Keratinocyte (primary cell): ENCODE measurements around the gene ITGA7. TPM values are rescaled to one million over a fixed set of nuclear protein-coding genes. Genes with fewer than 3 reads are reported as not detected.

ENCODE experiments used
- DNase-seq: peaks from one replicate; pipeline ENCODE4 v3.0.0-alpha.2; 2011; ENCODE audit warnings: low read depth, missing footprints, low spot score
- FAIRE-seq: peaks from 2 replicates; lab custom pipeline; 2011; peaks lifted over from hg19 to GRCh38; lab: Jason Lieb, UNC
- H2AFZ ChIP-seq: 2 replicates; pipeline ENCODE4 v1.6.0; 2012; ENCODE audit warnings: low read length, control low read depth, inconsistent platforms; ENCODE audit not compliant: control insufficient read depth
- H3K27ac ChIP-seq: 2 replicates; pipeline ENCODE4 v1.5.1; 2011; ENCODE audit warnings: low read length; ENCODE audit not compliant: control insufficient read depth, insufficient read depth
- H3K27me3 ChIP-seq: 3 replicates; pipeline ENCODE4 v1.6.0; 2011; ENCODE audit warnings: low read length; ENCODE audit not compliant: control insufficient read depth, insufficient read depth; ENCODE audit errors: extremely low read depth
- H3K36me3 ChIP-seq, 2 experiments: 2 replicates in 1 of 2; 3 replicates in 1 of 2; pipeline ENCODE4 v1.5.1; 2011; ENCODE audit warnings: low read length in 2 of 2, mild to moderate bottlenecking in 1 of 2; ENCODE audit not compliant: control insufficient read depth in 2 of 2, insufficient read depth in 2 of 2; ENCODE audit errors: extremely low read depth in 1 of 2
- H3K4me1 ChIP-seq: 3 replicates; pipeline ENCODE4 v1.5.1; 2011; ENCODE audit warnings: low read length; ENCODE audit not compliant: control insufficient read depth, insufficient read depth; ENCODE audit errors: extremely low read depth
- H3K4me2 ChIP-seq: 3 replicates; pipeline ENCODE4 v1.6.0; 2011; ENCODE audit warnings: low read depth, low read length; ENCODE audit not compliant: control insufficient read depth, insufficient read depth; ENCODE audit errors: extremely low read depth
- H3K4me3 ChIP-seq, 3 experiments: fragments of 200-600 bp in 1 of 3; sonication (generic) in 1 of 3; 2 replicates in 2 of 3; 3 replicates in 1 of 3; pipeline ENCODE4 v1.5.1; 2011 to 2016; ENCODE audit warnings: low read length in 3 of 3, mild to moderate bottlenecking in 3 of 3, control low read depth in 2 of 3, inconsistent platforms in 1 of 3, low read depth in 1 of 3, mixed read lengths in 1 of 3, mixed run types in 1 of 3, moderate library complexity in 1 of 3; ENCODE audit not compliant: control insufficient read depth in 2 of 3, insufficient read depth in 2 of 3; ENCODE audit errors: extremely low read depth in 1 of 3
- H3K79me2 ChIP-seq: 2 replicates; pipeline ENCODE4 v1.6.0; 2012; ENCODE audit warnings: low read length; ENCODE audit not compliant: control insufficient read depth, insufficient read depth
- H3K9ac ChIP-seq: 3 replicates; pipeline ENCODE4 v1.6.0; 2011; ENCODE audit warnings: low read length; ENCODE audit not compliant: control insufficient read depth, insufficient read depth; ENCODE audit errors: extremely low read depth
- H3K9me1 ChIP-seq: 3 replicates; pipeline ENCODE4 v1.6.0; 2011; ENCODE audit warnings: low read length; ENCODE audit not compliant: control insufficient read depth, insufficient read depth; ENCODE audit errors: extremely low read depth
- H3K9me3 ChIP-seq: 2 replicates; pipeline ENCODE4 v1.5.1; 2012; ENCODE audit warnings: low read depth, low read length; ENCODE audit not compliant: control insufficient read depth
- H4K20me1 ChIP-seq: 3 replicates; pipeline ENCODE4 v1.6.0; 2011; ENCODE audit warnings: low read length; ENCODE audit not compliant: control insufficient read depth, insufficient read depth; ENCODE audit errors: extremely low read depth
- CTCF ChIP-seq, 3 experiments: IDR thresholded peaks in 1 of 3; conservative IDR thresholded peaks in 1 of 3; optimal IDR thresholded peaks in 1 of 3; 2 replicates in 2 of 3; 3 replicates in 1 of 3; pipeline versions ENCODE3 to v1.5.1; 2011; ENCODE audit warnings: low read length in 3 of 3, mild to moderate bottlenecking in 3 of 3, moderate library complexity in 2 of 3, control low read depth in 1 of 3, inconsistent platforms in 1 of 3; ENCODE audit not compliant: insufficient read depth in 2 of 3; ENCODE audit errors: extremely low read depth in 1 of 3
- EZH2 ChIP-seq: IDR thresholded peaks from one replicate; pipeline ENCODE4 v1.6.1; 2012; ENCODE audit warnings: inconsistent platforms, mild to moderate bottlenecking, low read length, moderate library complexity
- dilution Hi-C: fragments of 300-500 bp; cut with MboI; formaldehyde crosslinking; loops from one replicate; pipeline ENCODE4 v1.7.0; 2020; ENCODE audit warnings: low sequenced_read_pairs; ENCODE audit not compliant: extremely low pct_ligation_motif_present
- polyA plus RNA-seq, 5 experiments: library from polyadenylated mRNA; depleted of rRNA in 3 of 5; stranded (reverse) in 3 of 5; stranded (forward) in 1 of 5; unstranded in 1 of 5; fragments of >200 nt; gene quantifications; 1 replicate in 1 of 5; 2 replicates in 3 of 5; 3 replicates in 1 of 5; pipeline versions ENCODE4 v1.2.1 to v1.2.3, GENCODE V29; 2011 to 2012; ENCODE audit warnings: missing spikeins in 2 of 5, low read depth in 1 of 5, low replicate concordance in 1 of 5

Gene ITGA7
- polyA plus RNA-seq, 1 donor (not counting 4 experiments of a cell fraction or from before 2014, with no cell fraction given): 0.04 TPM

- FAIRE-seq: no peak
- no peak overlapping the region for H3K4me3 ChIP-seq
- H4K20me1 ChIP-seq: no peaks in the 10 kb centered on the region
- no peak overlapping the region for H3K9ac ChIP-seq
- peaks cover 22% of the 10 kb centered on the region for H3K79me2 ChIP-seq
- no peaks in the 10 kb centered on the region for H3K27me3 ChIP-seq
- TF ChIP-seq CTCF (optimal IDR thresholded peaks at IDR 0.05 in 1 of 3, IDR thresholded peaks at IDR 0.05 in 1 of 3, conservative IDR thresholded peaks at IDR 0.05 in 1 of 3; ENCODE audit: extremely low read depth in 1 of 3, insufficient read depth in 2 of 3, low read length in 3 of 3): no peak
- TF ChIP-seq EZH2: no peak
- dilution Hi-C loops: no loop called here
- peaks cover 20 to 24% of the 10 kb centered on the region in 2 experiments for H3K36me3 ChIP-seq
- no peak overlapping the region for H2AFZ ChIP-seq
- H3K9me1 ChIP-seq: no peaks in the 10 kb centered on the region
- H3K27ac ChIP-seq: no peak overlapping the region
- no peaks in the 10 kb centered on the region for H3K9me3 ChIP-seq
- H3K4me2 ChIP-seq: no peak overlapping the region
- H3K4me1 ChIP-seq: peaks cover 40% of the 10 kb centered on the region
- DNase-seq: no peak
Observed at GRCh38 chr12:55725556-55725955, 17.9 kb upstream of the ITGA7 start.

- no peak for TF ChIP-seq EZH2
- no peak for TF ChIP-seq CTCF (optimal IDR thresholded peaks at IDR 0.05 in 1 of 3, IDR thresholded peaks at IDR 0.05 in 1 of 3, conservative IDR thresholded peaks at IDR 0.05 in 1 of 3; ENCODE audit: extremely low read depth in 1 of 3, insufficient read depth in 2 of 3, low read length in 3 of 3)
- Histone ChIP-seq H4K20me1 (no peaks in the 10 kb centered on the region), H3K36me3 (peaks cover 20 to 24% of the 10 kb centered on the region in 2 experiments), H3K27ac (no peak overlapping the region), H3K9me1 (no peaks in the 10 kb centered on the region), H3K27me3 (no peaks in the 10 kb centered on the region), H3K9me3 (no peaks in the 10 kb centered on the region), H3K79me2 (peaks cover 19% of the 10 kb centered on the region), H3K4me2 (no peak overlapping the region), H3K4me3 (no peak overlapping the region), H3K9ac (no peak overlapping the region), H3K4me1 (peaks cover 40% of the 10 kb centered on the region), H2AFZ (no peak overlapping the region)
- FAIRE-seq (no peak), DNase-seq (no peak)
- dilution Hi-C loops: loop anchor here (5.0 kb wide), 1 partner anchor 38 kb away; no protein-coding TSS in a partner anchor
Observed at GRCh38 chr12:55724940-55725309, 17.2 kb upstream of the ITGA7 start.
